Measurements from ENCODE around the gene CDC7.
"Not testable (repeated sequence)": the region's sequence is repeated elsewhere in the genome, so short reads cannot be mapped to it uniquely, and the experiment has no call there.

The CDC7 gene

GRCh38 chr1:91511386-91511785 lies 10.7 kb downstream of the CDC7 start:
- DNase-seq (ENCODE audit: low read depth), result no peak

DNA sequence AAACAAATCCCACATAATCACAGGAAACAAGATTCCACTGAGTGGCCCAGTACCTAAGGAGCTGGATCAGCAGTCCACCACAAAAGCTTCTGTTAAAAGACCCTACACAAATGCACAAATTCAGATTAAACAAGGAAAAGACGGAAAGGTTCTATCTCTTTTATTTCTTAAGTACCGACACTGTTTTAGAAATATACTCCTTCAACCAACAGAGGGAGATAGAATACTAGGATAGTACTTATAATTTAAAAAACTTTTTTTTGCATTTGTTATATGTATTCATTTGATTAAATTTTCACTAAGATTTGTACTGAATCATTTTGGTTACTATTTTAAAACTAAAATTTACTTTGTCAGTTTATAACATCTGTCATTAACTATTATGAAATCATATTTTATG lies 12.5 kb downstream of the CDC7 start:
- DNase-seq (ENCODE audit: low read depth), result no peak

DNA sequence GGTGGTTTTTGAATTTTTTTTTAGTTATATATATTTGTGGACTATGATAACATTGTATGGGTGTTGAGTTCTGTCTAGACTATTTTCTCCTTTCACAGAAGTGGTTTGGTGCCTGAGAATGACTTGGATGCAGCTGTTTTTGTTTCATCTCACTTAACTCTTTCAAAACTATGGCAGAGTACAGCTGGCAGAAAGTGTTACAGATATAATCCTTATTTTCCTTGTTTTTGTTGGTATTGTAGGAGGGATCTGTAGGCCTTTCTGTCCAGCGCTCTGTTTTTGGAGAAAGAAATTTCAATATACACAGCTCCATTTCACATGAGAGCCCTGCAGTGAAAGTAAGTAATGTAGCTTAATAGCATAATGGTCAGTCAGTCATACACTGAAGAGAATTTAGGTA lies 13.1 kb downstream of the CDC7 start:
- no peak for DNase-seq (ENCODE audit: low read depth)

DNA sequence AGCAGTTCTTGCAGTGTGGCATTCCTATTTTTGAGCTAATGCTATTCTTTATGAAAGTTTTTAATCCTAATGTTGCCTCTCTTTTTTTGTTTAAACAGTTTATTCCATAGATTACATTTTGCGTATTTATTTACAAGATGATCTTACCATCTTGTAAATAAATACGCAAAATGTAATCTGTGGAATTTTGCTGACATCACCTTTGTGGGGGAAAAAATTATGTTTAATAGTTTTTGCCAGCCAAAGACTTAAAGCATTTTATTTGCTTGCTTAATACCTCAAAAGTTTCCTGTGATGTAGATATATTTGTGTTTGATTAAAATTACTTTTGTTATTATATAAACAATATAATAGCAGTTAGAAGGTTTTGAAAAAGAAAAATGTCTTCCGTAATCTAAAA lies 15.3 kb downstream of the CDC7 start:
- no peak for DNase-seq (ENCODE audit: low read depth)

DNA sequence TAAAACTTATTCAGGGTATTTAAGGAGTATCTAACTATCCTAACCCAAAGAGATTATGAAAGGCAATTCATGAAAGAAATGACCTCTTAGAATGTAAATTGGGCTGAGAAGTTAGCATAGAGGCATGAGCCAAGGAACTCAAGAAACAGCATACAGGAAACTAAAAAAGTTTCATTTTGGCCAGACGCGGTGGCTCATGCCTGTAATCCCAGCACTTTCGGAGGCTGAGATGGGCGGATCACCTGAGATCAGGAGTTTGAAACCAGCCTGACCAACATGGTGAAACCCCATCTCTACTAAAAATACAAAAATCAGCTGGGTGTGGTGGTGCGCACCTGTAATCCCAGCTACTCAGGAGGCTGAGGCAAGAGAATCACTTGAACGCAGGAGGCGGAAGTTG lies 16.0 kb downstream of the CDC7 start:
- not testable (repeated sequence) for DNase-seq (ENCODE audit: low read depth)

DNA sequence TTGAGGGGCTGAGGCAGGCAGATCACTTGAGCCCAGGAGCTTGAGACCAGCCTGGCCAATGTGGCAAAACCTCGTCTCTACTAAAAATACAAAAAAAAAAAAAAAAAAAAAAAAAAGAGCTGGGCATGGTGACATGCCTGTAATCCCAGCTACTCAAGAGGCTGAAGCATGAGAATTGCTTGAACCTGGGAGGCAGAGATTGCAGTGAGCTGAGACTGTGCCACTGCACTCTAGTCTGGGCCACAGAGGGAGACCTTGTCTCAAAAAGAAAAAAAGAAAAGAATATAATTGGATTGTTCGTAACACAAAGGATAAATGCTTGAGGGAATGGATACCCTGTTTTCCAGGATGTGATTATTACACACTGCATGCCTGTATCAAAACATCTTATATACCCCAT lies 18.5 kb downstream of the CDC7 start:
- DNase-seq (ENCODE audit: low read depth), result not testable (repeated sequence)

DNA sequence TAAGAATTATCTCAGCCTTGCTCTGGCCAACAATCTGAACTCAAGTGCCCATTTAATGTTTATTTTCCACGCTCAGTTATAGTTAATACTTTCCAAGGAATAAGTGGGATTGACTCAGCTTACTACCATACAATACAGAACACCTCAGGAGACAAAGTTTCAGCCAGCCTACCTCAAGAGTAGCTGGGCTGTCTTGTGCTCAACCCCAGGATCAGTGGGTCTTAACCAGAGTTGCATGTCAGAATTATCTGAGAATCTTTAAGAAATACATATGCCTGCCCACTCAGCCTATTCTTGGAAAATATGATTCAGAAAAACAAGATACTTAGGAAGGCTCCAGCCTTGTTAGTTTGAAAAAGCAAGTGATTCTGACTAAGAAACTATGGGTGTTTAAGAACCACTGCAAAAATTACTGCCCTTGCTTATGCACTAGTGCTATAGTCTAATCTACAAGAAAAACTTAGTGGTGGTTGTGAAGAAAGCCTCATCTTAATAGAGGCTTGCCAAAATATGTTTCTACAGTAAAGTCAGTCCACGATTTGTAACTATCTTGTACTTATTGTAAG lies 20.4 kb downstream of the CDC7 start:
- DNase-seq (ENCODE audit: low read depth), result no peak

- no peak for DNase-seq (ENCODE audit: low read depth)
These were observed 22.8 kb downstream of the CDC7 start for GRCh38 chr1:91523482-91523881.

GRCh38 chr1:91526496-91526895 lies 25.8 kb downstream of the CDC7 start:
- no peak for DNase-seq (ENCODE audit: low read depth)

GRCh38 chr1:91527266-91527765 lies 26.7 kb downstream of the CDC7 start:
- no peak for DNase-seq (ENCODE audit: low read depth)

- no peak for DNase-seq (ENCODE audit: low read depth)
These were observed 27.1 kb downstream of the CDC7 start for GRCh38 chr1:91527781-91528180.

- no peak for DNase-seq (ENCODE audit: low read depth)
These were observed 29.2 kb downstream of the CDC7 start for GRCh38 chr1:91529856-91530255.

- no peak for DNase-seq (ENCODE audit: low read depth)
These were observed 32.8 kb downstream of the CDC7 start for GRCh38 chr1:91533361-91534024.

GRCh38 chr1:91535441-91535840 lies 34.8 kb downstream of the CDC7 start:
- DNase-seq (ENCODE audit: low read depth), result no peak

DNA sequence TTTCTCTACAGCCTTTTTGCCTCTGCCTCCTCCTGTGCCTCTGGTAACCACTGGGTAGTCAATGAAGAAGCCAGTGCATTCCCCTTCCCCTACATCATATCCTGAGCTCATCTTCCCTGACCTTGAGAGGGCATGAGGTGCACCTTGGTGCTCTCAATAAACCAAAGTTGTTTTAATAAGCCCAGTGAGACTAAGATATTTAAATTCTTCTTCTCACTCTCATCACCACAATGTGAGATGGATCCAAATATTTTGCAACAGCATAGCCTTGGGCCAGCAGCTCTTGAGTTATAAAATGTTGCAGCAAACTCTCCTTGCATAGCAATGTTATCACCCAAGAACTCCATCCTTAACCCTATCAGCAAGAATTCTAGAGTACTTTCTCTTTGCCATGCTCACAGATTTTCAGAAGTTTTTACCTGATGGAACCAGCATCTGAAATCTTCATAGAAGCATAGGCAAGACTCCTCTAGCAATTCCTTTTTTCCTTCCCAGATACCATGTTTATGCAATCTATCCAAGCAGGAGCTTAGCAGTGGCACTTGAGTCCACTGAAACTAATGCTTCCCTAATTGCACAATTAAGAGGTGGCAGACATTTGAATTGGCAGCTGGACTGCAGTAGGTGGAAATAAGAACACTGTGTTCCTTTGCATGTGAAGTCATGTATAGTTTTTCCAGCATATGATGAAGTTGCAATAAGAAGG lies 36.8 kb downstream of the CDC7 start:
- no peak for DNase-seq (ENCODE audit: low read depth)

GRCh38 chr1:91537987-91538304 lies 37.3 kb downstream of the CDC7 start:
- no peak for DNase-seq (ENCODE audit: low read depth)

GRCh38 chr1:91540910-91541309 lies 40.3 kb downstream of the CDC7 start:
- DNase-seq (ENCODE audit: low read depth), result no peak

- no peak for DNase-seq (ENCODE audit: low read depth)
These were observed 41.4 kb downstream of the CDC7 start for GRCh38 chr1:91541918-91542533.

GRCh38 chr1:91545506-91546300 lies 45.1 kb downstream of the CDC7 start:
- no peak for DNase-seq (ENCODE audit: low read depth)

DNA sequence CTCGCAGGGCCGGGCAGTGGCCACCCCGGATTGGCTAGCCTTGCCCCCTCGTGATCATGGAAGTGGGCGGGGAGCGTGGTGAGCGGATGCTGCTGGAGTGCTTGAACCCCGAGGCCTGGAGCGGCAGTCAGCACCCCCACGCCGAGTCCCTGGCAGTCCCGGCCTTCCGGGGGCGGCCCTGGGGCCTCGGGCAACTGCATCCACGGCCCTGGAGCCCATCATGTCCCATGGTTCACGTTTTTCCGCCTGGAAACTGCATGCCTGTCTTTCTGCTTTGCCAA lies 45.6 kb downstream of the CDC7 start:
- no peak for DNase-seq (ENCODE audit: low read depth)

DNA sequence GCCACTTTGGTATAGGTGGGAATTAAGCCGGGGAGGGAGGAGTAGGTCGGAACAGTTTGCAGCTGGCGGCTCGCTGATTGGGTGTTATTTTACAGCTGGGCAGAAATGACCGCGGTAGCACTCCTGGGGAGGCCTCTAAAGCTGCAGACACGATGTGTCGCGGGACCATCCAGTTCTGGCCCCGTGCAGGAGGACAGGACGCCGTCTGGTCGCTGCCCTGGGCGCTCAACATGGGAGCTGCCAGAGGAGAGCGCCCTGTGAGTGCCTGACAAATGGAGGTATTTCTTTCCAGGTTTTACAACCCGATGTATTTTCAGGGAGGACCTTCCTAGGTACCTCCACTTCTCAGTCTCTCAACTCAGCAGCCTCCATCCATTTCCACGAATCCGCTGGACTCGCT lies 46.2 kb downstream of the CDC7 start:
- DNase-seq (ENCODE audit: low read depth), result no peak

- no peak for DNase-seq (ENCODE audit: low read depth)
These were observed 47.9 kb downstream of the CDC7 start for GRCh38 chr1:91548376-91549040.

Measured in activated T-helper 9 cell treated with anti-CD3 and anti-CD28 coated beads, Interleukin-2, amount 50 U/mL, for 16 hours (primary cell).